Left ventricle myocardium inferior (tissue), 1 donor: Measurements from ENCODE around the gene GPER1. TPM values are rescaled to one million over a fixed set of nuclear protein-coding genes. Genes with fewer than 3 reads are reported as not detected.

Experiments used
- DNase-seq: peaks from one replicate; pipeline ENCODE4 v3.0.0-alpha.2; 2020
- H3K27ac ChIP-seq: fragments of 200-600 bp; replicated peaks from 2 replicates; pipeline ENCODE4 v1.8.0; 2021
- H3K27me3 ChIP-seq: fragments of 200-600 bp; 2 replicates; pipeline ENCODE4 v1.8.0; 2021; ENCODE audit warnings: low read depth
- H3K36me3 ChIP-seq: fragments of 200-600 bp; 2 replicates; pipeline ENCODE4 v1.8.0; 2021
- H3K4me1 ChIP-seq: fragments of 200-600 bp; 2 replicates; pipeline ENCODE4 v1.8.0; 2021
- H3K4me3 ChIP-seq: fragments of 200-600 bp; 2 replicates; pipeline ENCODE4 v1.8.0; 2021; ENCODE audit warnings: mild to moderate bottlenecking, moderate library complexity
- H3K9me3 ChIP-seq: fragments of 200-600 bp; replicated peaks from 2 replicates; pipeline ENCODE4 v1.8.0; 2021
- intact Hi-C: fragments of 100-400 bp; cut with micrococcal nuclease; formaldehyde crosslinking; loops from one replicate; pipeline ENCODE4 v1.11.0; 2022
- total RNA-seq: library from RNA; stranded (reverse); fragmentation: NEBNext Ultra II Directional; extraction: Animal tissue kit (Norgen Biotek cat#: 25700); gene quantifications from one replicate; pipeline ENCODE4 v1.2.1, GENCODE V29; 2021
- TF ChIP-seq, protein P1 (sequence below): fragments of 200-600 bp; IDR thresholded peaks from 2 replicates; pipeline ENCODE4 v1.8.0; 2021; ENCODE audit warnings: antibody characterized with exemption, mild to moderate bottlenecking, borderline replicate concordance
- donor health status: DM: no; HTN: yes; CAD: no; lungs with severe emphysema.

Gene GPER1
- total RNA-seq, 1 donor from 2014 or later = 3.0 TPM

DNA sequence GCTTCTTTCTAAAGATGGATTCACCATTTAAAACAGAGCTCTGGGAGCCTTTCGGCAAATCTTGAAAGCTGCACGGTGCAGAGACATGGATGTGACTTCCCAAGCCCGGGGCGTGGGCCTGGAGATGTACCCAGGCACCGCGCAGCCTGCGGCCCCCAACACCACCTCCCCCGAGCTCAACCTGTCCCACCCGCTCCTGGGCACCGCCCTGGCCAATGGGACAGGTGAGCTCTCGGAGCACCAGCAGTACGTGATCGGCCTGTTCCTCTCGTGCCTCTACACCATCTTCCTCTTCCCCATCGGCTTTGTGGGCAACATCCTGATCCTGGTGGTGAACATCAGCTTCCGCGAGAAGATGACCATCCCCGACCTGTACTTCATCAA, 3.7 kb downstream of the GPER1 start:
- no peak overlapping the region for H3K27ac ChIP-seq
- intact Hi-C loops = no loop called here
- TF ChIP-seq, protein P1, sequence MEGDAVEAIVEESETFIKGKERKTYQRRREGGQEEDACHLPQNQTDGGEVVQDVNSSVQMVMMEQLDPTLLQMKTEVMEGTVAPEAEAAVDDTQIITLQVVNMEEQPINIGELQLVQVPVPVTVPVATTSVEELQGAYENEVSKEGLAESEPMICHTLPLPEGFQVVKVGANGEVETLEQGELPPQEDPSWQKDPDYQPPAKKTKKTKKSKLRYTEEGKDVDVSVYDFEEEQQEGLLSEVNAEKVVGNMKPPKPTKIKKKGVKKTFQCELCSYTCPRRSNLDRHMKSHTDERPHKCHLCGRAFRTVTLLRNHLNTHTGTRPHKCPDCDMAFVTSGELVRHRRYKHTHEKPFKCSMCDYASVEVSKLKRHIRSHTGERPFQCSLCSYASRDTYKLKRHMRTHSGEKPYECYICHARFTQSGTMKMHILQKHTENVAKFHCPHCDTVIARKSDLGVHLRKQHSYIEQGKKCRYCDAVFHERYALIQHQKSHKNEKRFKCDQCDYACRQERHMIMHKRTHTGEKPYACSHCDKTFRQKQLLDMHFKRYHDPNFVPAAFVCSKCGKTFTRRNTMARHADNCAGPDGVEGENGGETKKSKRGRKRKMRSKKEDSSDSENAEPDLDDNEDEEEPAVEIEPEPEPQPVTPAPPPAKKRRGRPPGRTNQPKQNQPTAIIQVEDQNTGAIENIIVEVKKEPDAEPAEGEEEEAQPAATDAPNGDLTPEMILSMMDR = no peak
- no peak for DNase-seq
- H3K4me3 ChIP-seq = no peak overlapping the region
- peaks cover 13% of the 10 kb centered on the region for H3K36me3 ChIP-seq
- peaks cover 35% of the 10 kb centered on the region for H3K4me1 ChIP-seq
- no peaks in the 10 kb centered on the region for H3K27me3 ChIP-seq
- no peaks in the 10 kb centered on the region for H3K9me3 ChIP-seq

DNA sequence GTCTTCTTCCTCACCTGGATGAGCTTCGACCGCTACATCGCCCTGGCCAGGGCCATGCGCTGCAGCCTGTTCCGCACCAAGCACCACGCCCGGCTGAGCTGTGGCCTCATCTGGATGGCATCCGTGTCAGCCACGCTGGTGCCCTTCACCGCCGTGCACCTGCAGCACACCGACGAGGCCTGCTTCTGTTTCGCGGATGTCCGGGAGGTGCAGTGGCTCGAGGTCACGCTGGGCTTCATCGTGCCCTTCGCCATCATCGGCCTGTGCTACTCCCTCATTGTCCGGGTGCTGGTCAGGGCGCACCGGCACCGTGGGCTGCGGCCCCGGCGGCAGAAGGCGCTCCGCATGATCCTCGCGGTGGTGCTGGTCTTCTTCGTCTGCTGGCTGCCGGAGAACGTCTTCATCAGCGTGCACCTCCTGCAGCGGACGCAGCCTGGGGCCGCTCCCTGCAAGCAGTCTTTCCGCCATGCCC, 4.3 kb downstream of the GPER1 start:
- TF ChIP-seq, protein P1 = no peak
- no peaks in the 10 kb centered on the region for H3K9me3 ChIP-seq
- H3K36me3 ChIP-seq = peaks cover 13% of the 10 kb centered on the region
- H3K4me3 ChIP-seq = no peak overlapping the region
- H3K27me3 ChIP-seq = no peaks in the 10 kb centered on the region
- H3K4me1 ChIP-seq = peaks cover 32% of the 10 kb centered on the region
- DNase-seq = no peak
- intact Hi-C loops = no loop called here
- no peak overlapping the region for H3K27ac ChIP-seq

DNA sequence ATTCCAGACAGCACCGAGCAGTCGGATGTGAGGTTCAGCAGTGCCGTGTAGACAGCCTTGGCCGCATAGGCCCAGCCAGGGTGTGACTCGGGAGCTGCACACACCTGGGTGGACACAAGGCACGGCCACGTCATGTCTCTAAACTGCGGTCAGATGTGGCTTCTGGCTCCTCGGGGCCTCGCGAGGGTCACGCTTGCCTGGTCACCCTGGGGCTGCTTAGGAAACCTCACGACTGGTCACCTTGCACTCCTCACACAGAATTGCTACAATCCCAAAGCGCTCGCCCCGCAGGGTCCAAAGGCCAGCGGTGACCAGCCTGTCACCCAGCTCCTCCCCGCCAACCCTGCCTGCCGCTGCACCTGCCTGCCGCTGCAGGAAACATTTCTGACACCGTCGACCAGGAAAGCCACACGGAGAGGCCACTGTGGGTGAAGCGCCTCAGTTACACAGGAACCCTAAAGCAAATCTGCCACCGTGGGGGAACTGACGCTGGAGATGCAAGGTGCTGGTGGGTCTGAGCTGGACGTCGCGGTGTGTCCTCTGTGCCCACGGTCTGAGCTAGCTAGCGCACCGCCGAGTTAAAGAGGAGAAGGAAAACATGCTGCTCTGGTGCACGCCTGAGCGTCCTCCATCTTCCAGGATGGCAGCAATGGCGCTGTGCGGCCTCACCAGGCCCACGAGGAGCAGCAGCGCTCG, 5.0 kb downstream of the GPER1 start:
- Histone ChIP-seq H3K4me1 (peaks cover 25% of the 10 kb centered on the region), H3K27ac (no peak overlapping the region), H3K4me3 (no peak overlapping the region), H3K36me3 (peaks cover 13% of the 10 kb centered on the region), H3K27me3 (no peaks in the 10 kb centered on the region), H3K9me3 (no peaks in the 10 kb centered on the region)
- TF ChIP-seq, protein P1 = no peak
- intact Hi-C loops = no loop called here
- no peak for DNase-seq

DNA sequence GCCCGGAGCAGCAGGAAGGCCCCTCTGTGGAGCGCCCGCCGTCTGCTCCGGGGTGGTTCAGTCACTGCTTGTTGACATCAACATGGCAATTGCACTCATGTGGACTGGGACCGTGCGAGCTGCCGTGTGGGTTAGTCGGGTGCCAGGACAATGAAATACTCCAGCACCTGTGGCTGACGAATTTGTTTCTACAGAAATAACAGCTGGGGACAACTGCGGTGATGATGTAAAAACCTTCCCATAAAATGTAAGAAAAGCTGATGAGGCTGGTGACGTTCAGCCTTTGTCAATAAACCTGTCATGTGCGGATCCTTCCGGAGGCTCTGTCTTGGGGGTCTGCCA, 5.6 kb downstream of the GPER1 start:
- no peaks in the 10 kb centered on the region for H3K27me3 ChIP-seq
- no peak for DNase-seq
- peaks cover 13% of the 10 kb centered on the region for H3K36me3 ChIP-seq
- no peak overlapping the region for H3K27ac ChIP-seq
- H3K4me1 ChIP-seq = peaks cover 20% of the 10 kb centered on the region
- no peak overlapping the region for H3K4me3 ChIP-seq
- H3K9me3 ChIP-seq = no peaks in the 10 kb centered on the region
- TF ChIP-seq, protein P1 = no peak
- intact Hi-C loops = no loop called here

DNA sequence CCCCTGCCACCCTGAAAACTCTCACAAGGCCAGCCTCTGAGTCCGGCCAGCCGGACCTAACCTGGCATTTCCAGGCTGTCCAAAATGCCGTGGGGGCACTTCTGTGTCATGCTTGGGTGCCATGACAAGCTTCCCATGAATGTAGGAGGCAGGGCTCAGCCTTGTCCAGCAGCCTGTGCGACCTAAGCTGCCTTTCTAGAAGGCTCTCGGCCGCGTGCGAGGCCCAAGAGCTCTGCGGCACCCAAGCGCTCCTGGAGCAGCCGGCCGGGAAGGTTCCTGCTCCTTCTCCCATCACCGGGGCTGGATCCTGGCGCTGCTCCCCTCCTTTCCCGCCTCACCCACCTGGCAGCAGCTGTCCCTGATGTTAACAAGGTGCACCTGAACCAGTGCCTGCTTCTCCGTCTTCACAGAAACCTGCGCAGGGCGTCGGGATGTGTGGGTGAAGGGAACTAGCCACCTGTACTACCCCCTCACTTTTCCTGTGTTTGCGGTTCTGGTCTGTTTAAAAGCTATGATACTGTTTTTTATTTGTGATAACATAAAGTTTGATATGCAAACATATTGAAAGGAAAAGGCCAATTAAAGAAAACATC, 6.1 kb downstream of the GPER1 start:
- TF ChIP-seq, protein P1 = no peak
- H3K9me3 ChIP-seq = no peaks in the 10 kb centered on the region
- peaks cover 13% of the 10 kb centered on the region for H3K36me3 ChIP-seq
- H3K27ac ChIP-seq = no peak overlapping the region
- H3K4me3 ChIP-seq = no peak overlapping the region
- no peak for DNase-seq
- H3K27me3 ChIP-seq = no peaks in the 10 kb centered on the region
- intact Hi-C loops = no loop called here
- H3K4me1 ChIP-seq = peaks cover 17% of the 10 kb centered on the region
